ENCODE data around the gene CCDC169.
"Not testable (repeated sequence)": the region's sequence is repeated elsewhere in the genome, so short reads cannot be mapped to it uniquely, and the experiment has no call there.

Gene CCDC169

DNA sequence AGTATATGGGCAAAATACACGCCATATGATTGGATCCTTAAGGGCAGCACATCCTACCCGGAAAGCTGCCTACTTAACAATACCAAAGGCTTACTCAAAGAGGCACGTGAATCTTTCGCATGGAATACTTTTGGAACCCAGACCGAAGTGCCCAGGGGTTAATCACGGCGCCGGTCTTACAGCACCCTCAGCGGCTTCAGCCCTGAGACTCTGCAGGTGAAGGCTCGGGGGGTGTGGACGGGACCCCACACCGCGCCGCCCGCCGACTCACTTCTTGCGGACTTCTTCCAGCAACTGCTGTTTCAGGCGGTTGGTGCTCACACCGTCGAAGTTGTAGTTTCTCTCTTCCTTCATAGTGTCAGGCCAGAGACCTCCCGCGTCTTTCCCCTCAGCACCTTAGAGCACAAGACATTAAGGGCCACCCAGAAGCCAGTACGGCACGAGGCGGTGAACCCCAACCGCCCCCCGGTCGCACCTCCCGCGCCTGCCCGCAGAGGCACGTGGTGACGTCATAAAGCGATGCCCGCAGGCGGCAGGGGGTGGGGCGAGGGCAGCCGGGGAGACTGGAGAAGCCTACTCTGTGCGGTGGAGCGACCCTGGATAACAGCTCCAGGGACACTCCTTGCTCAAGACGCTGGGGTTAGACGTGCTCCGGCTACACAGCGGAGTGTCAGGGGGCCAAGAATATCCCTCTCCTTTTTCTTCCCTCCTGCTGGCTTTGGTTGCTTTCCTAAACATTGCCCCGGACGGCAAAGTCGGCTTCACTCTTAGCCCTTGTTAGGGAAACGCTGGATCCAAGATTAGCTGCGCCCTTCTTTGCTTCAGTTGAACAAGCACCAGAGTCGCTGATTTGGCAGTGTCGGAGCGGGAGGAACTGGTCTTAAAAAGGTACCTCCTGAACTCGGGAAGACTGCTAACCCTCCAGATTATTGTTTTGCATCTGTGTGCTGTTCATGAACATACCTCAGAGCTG is at the start of gene CCDC169:
Gene CCDC169 (minus strand): TSS at position 449 of the 973 bp plus-strand sequence. CDS start 95 bp downstream, at position 354.
- peaks cover 39% of the 10 kb centered on the region for H3K27me3 Mint-ChIP-seq
- H3K9me3 Mint-ChIP-seq: no peaks in the 10 kb centered on the region
- H3K4me1 Mint-ChIP-seq: peaks cover 19% of the 10 kb centered on the region
- CTCF ChIA-PET: interaction anchor here (1.0 kb wide), 1 partner anchor 14 kb away, joined by 4 read pairs; no protein-coding TSS in a partner anchor
- H3K4me3 Mint-ChIP-seq: peak within 1 kb of the TSS; percentile 79
- peak; percentile 79 for DNase-seq
- H3K36me3 Mint-ChIP-seq: peaks cover 1% of the 10 kb centered on the region
- H3K27ac Mint-ChIP-seq: no peak within 1 kb of the TSS

DNA sequence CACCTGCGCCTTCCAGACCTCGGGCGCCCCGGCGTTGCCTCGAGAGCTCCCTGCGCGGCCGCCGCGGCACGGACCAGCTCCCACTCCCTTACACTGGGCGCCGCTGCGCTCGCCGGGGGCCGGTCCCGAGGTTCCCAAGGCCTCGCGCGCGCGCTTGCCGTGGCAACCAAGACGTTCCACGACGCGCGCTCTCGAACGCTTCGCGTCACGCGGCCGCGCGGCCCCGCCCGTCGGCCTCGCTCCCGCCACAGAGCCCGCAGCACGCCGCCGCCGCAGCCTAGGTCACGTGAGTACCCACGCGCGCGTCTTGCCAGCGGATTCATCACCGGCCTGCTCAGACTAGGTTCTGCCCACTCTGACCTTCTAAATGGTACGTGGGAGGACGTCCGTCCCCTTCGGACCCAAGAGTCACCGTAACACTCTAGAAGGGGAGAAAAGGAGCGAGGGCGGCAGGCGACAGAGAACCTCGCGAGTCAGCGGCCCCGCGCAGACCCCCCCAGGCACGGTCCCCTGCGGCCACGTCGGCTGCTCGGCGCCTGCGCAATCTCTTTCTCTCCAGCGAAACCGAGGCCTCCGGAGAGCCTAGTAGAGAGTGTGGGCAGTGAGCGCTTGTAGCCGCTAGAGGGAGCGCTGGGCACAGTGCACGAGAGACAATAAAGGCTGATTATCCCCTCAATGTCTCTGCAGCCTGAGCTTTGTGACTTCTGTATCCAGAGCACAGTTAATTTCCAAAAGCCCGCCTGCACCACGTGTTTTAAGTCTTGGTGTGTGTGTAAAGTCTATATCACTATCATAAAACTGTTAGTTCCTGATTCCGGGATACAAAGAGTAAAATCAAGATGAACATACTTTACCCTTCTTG is 48.8 kb upstream of the CCDC169 start, which contains the start of gene SPART:
Gene SPART (minus strand): TSS at position 173 of the 862 bp plus-strand sequence. CDS start 10,564 bp downstream, outside the sequence.
- no peaks in the 10 kb centered on the region for H3K9me3 Mint-ChIP-seq
- DNase-seq: peak; percentile 93
- peaks cover 7% of the 10 kb centered on the region for H3K27me3 Mint-ChIP-seq
- CTCF ChIA-PET: interaction anchor here (0.6 to 2.2 kb wide), 20 partner anchors 9 to 670 kb away, joined by 3 to 16 read pairs (median 4); no protein-coding TSS in a partner anchor
- H3K4me3 Mint-ChIP-seq: peak within 1 kb of the TSS; percentile 87
- no peaks in the 10 kb centered on the region for H3K36me3 Mint-ChIP-seq
- peaks cover 23% of the 10 kb centered on the region for H3K4me1 Mint-ChIP-seq
- H3K27ac Mint-ChIP-seq: peak within 1 kb of the TSS; percentile 96

DNA sequence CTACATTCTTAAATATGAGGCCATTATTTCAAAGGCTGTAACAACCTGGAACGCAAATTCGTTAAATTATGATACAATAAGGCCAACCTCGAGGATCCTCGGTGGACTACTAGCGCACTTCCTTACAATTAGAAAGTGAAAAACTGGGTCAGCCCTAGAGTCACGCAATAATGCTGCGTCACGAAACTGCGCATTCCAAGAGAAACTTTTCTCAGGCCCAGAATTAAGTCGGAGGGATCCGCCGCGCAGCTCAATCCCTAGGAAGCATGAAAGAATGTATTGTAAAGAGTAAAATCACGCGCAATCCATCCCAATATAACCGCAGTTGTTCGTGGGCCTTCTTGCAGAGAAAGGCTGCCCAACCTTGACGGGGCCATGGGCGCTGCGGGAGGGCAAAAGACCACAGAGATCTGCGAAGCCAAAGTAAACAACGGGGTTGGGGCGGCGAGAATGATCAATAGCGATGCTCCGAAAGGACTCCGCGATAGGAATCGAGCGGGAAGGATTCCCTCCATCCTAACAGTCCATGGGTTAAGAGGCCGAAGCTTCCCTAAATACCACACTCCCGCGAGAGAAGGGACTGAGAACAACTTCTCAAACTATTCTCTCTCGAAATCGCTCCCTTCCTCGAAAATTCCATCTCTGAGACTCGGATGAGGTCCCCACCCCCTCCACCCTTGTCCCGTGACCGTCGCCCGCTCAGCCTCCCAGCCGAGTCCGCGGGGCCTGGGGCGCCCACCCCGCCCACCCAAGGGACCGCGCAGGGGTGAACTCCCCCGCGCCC is 48.0 kb upstream of the CCDC169 start:
- peaks cover 23% of the 10 kb centered on the region for H3K4me1 Mint-ChIP-seq
- H3K4me3 Mint-ChIP-seq: peak overlapping the region; percentile 87
- peak; percentile 59 for DNase-seq
- peak overlapping the region; percentile 96 for H3K27ac Mint-ChIP-seq
- no peaks in the 10 kb centered on the region for H3K36me3 Mint-ChIP-seq
- CTCF ChIA-PET: interaction anchor here (1.0 to 1.8 kb wide), 3 partner anchors 24 to 108 kb away, joined by 3 to 6 read pairs (median 5); no protein-coding TSS in a partner anchor
- no peaks in the 10 kb centered on the region for H3K9me3 Mint-ChIP-seq
- peaks cover 7% of the 10 kb centered on the region for H3K27me3 Mint-ChIP-seq

DNA sequence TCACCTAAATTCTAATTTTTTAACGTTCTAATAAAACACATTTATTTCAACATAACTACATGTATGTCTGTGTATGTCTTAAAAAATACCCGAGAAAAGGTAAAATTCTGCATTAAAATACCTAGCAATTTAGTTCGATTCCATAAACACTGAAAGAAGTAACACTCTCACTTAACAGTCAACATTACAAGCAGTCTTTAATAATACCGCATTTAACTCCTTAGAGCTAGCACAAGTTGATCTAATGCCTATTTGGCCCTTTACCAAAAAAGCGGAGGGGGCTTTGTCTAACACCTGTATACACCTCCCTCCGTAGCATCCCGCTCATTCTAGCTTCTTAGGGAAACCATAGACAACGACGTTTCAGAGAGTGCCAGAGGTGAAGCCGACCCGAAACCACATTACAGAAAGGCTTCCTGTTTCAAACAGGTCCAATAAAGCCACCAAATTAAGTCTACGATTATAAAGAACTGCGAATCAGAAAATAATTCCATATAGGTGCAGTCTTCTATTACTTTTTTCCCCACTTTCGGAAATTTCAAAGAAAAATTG is 47.3 kb upstream of the CCDC169 start:
- H3K27me3 Mint-ChIP-seq: peaks cover 7% of the 10 kb centered on the region
- peak; percentile 44 for DNase-seq
- H3K4me3 Mint-ChIP-seq: peak overlapping the region; percentile 87
- peaks cover 23% of the 10 kb centered on the region for H3K4me1 Mint-ChIP-seq
- H3K27ac Mint-ChIP-seq: peak overlapping the region; percentile 96
- H3K9me3 Mint-ChIP-seq: no peaks in the 10 kb centered on the region
- CTCF ChIA-PET: interaction anchor here (1.0 to 1.8 kb wide), 2 partner anchors 75 to 109 kb away, joined by 3 to 6 read pairs; no protein-coding TSS in a partner anchor
- H3K36me3 Mint-ChIP-seq: no peaks in the 10 kb centered on the region

DNA sequence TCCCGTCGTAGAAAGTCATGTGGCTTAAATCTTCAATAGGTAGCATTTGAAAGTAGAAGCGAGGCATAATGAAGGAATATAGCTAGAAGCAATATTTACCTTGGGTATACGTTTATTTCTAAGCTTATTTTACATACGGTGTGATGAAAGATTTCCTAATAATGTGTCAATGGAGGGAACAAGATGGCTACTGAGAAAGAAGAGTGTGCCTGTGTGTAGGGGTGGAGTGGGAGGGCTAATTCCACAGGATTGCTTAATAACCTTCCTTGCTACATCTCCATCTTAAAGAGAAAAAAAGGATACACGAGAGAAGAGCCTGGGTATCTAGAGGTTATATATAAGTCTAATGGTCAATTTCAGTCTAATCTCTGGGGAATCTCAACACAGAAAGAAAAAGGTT is 46.6 kb upstream of the CCDC169 start:
- H3K4me1 Mint-ChIP-seq: peaks cover 25% of the 10 kb centered on the region
- H3K36me3 Mint-ChIP-seq: no peaks in the 10 kb centered on the region
- CTCF ChIA-PET: interaction anchor here (0.9 kb wide), 1 partner anchor 75 kb away, joined by 4 read pairs; no protein-coding TSS in a partner anchor
- peaks cover 7% of the 10 kb centered on the region for H3K27me3 Mint-ChIP-seq
- no peak overlapping the region for H3K27ac Mint-ChIP-seq
- H3K4me3 Mint-ChIP-seq: peak overlapping the region; percentile 19
- no peak for DNase-seq
- H3K9me3 Mint-ChIP-seq: no peaks in the 10 kb centered on the region

DNA sequence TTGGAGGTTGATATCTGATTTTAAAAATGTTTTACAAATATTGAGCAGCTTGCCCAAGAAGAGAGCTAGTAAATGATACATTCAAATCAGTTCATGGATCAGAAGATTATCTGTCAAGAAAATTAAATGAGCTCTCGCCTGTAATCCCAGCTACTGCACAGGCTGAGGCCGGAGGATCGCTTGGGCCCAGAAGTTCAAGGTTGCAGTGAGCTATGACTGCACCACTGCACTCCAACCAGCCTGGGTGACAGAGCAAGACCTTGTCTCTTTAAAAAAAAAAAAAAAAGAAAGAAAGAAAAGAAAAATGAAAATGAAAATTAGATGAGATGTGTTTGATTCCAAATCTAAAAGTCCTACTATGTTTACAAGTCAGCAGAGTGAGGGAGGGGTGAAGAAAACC is 46.2 kb upstream of the CCDC169 start:
- H3K4me1 Mint-ChIP-seq: peaks cover 29% of the 10 kb centered on the region
- CTCF ChIA-PET: interaction anchor here (0.9 kb wide), 1 partner anchor 76 kb away, joined by 4 read pairs; no protein-coding TSS in a partner anchor

DNA sequence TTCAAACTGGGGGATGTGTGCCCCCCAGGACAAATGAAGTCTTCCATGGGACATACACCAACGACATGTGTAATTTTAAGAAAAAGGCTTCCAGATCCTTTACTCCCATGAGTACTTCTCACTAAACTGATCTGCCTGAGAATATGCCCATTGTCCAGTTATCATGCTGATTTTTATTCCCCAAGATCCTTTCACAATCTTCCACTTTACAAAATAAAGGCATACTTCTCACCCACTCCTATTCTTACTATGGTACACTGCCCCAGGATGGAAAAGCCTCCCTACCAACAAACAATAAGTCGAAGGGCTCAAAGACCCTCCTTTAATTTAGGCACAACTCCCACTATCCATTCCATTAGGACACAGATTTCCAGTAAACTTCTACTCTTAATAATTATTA is 45.1 kb upstream of the CCDC169 start:
- H3K27ac Mint-ChIP-seq: no peak overlapping the region
- CTCF ChIA-PET: no interaction called here
- H3K4me3 Mint-ChIP-seq: no peak overlapping the region
- no peaks in the 10 kb centered on the region for H3K9me3 Mint-ChIP-seq
- H3K27me3 Mint-ChIP-seq: peaks cover 7% of the 10 kb centered on the region
- no peaks in the 10 kb centered on the region for H3K36me3 Mint-ChIP-seq
- no peak for DNase-seq
- peaks cover 31% of the 10 kb centered on the region for H3K4me1 Mint-ChIP-seq

More for the DNA sequence above, 46.2 kb upstream of the CCDC169 start:
- H3K27me3 Mint-ChIP-seq: peaks cover 7% of the 10 kb centered on the region
- H3K27ac Mint-ChIP-seq: no peak overlapping the region
- no peak overlapping the region for H3K4me3 Mint-ChIP-seq
- no peaks in the 10 kb centered on the region for H3K9me3 Mint-ChIP-seq
- no peaks in the 10 kb centered on the region for H3K36me3 Mint-ChIP-seq
- DNase-seq: no peak

DNA sequence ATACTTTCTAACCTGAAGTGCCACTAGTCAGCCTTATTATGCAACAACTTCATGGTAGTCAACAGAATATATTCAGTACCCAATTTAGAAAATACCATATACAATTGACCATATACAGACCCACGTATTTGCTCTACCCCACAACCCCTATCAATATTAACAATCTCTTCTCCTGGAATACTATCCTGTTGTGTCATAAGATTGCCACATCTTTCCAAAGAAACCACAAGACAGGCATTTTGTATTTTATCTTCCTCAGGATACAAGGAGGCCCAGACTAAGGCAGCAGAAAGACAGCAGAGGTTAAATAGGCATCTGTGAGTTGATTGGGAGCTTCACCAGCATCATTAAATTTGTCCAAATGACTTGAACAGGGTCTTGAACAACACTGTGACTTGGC is 44.1 kb upstream of the CCDC169 start:
- DNase-seq: no peak
- Mint-ChIP-seq H3K4me1 (peaks cover 33% of the 10 kb centered on the region), H3K9me3 (no peaks in the 10 kb centered on the region), H3K27ac (no peak overlapping the region), H3K4me3 (no peak overlapping the region), H3K36me3 (peaks cover 2% of the 10 kb centered on the region), H3K27me3 (peaks cover 7% of the 10 kb centered on the region)
- CTCF ChIA-PET: no interaction called here

DNA sequence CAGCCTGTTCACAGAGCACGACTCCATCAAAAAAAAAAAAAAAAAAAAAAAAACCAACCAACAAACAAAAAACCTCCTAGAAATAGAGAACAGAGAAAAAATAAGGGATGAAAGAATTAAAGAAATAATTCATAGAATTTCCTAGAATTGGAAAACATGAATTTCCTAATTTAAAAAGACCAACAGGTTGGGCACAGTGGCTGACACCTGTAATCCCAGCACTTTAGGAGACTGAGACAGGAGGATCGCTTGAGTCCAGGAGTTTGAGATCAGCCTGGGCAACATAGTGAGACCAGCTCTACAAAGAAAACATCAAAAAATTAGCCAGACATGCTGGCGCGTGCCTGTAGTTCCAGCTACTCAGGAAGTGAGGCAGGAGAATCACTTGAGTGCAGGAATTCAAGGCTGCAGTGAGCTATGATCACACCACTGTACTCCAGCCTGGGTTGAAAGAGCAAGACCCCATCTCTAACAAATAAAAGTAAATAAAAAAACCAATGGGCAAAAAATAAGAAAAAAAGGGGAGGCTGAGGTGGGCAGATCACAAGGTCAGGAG is 42.1 kb upstream of the CCDC169 start:
- peaks cover 3% of the 10 kb centered on the region for H3K27me3 Mint-ChIP-seq
- CTCF ChIA-PET: no interaction called here

DNA sequence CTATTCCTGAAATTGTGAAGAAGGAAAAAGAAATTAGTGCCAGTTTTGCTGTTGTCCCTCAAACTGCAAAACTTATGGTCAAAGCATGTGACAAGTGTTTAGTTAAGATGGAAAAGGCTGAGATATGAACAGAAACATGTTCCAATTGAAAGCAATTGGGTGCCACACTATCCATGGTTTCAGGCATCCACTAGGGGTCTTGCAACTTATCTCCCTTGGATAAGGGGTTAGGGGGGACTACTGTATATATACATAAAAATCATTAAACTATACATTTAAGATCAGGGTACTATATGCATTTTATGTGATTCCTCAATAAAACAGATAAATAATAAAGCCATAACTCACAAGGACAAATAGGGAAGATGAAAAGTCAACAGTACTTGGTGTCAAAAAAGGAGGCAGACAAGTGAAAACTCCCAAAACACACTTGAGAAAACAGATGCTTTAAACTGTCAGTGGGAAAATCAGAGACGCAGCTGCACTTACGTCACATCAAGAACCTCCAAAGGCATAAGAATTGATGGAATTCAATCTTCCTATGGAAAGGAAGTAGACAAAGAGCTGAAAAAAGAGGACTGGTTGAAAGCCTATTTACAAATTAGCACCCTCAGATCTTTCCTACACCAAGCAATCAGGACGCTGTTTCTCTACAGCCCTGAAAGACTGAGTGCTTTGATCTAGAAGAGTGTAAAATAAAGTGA is 40.5 kb upstream of the CCDC169 start:
- Mint-ChIP-seq H3K27ac (no peak overlapping the region), H3K36me3 (peaks cover 7% of the 10 kb centered on the region), H3K4me3 (no peak overlapping the region), H3K9me3 (no peaks in the 10 kb centered on the region), H3K27me3 (no peaks in the 10 kb centered on the region), H3K4me1 (peaks cover 29% of the 10 kb centered on the region)
- CTCF ChIA-PET: no interaction called here
- DNase-seq: no peak

More for the DNA sequence above, 42.1 kb upstream of the CCDC169 start:
- Mint-ChIP-seq H3K9me3 (no peaks in the 10 kb centered on the region), H3K4me1 (peaks cover 36% of the 10 kb centered on the region), H3K4me3 (no peak overlapping the region), H3K36me3 (peaks cover 5% of the 10 kb centered on the region), H3K27ac (no peak overlapping the region)
- DNase-seq: no peak

DNA sequence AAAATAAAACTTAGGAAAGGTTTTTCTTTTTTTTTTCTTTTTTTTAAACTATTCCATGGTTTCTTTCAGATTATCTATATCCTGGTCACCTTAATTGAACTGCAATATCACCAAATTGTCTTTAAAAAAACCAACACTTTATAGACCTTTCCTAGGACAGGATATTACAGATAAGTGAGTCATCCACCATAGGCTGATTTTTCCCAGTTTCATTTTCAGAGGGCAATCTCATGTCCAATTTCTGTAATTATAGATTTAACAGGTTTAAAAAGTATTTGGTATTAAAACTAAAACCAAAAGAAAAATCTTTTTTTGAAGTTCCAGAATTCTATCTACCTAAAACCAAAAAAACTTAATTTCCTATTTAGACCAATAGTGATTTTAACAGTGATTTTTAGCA is 35.4 kb upstream of the CCDC169 start:
- Mint-ChIP-seq H3K9me3 (no peaks in the 10 kb centered on the region), H3K27ac (no peak overlapping the region), H3K36me3 (peaks cover 24% of the 10 kb centered on the region), H3K4me1 (peaks cover 22% of the 10 kb centered on the region), H3K4me3 (no peak overlapping the region), H3K27me3 (no peaks in the 10 kb centered on the region)
- CTCF ChIA-PET: no interaction called here
- no peak for DNase-seq

DNA sequence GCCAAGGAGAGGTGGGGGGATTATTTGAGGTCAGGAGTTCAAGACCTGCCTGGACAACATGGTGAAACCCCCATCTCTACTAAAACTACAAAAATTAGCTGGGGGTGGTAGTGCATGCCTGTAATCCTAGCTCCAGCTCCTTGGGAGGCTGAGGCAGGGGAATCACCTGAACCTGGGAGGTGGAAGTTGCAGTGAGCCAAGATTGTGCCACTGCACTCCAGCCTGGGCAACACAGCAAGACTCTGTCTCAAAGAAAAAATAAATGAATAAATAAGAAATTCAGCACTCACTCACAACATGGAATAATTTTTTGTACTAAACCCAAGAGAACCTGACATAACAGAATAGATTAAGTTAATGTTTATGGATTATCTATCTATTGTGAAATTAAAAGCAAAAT is 34.6 kb upstream of the CCDC169 start:
- H3K27ac Mint-ChIP-seq, H3K4me3 Mint-ChIP-seq, CTCF ChIA-PET, H3K27me3 Mint-ChIP-seq, DNase-seq, H3K9me3 Mint-ChIP-seq: not testable (repeated sequence)
- Mint-ChIP-seq H3K4me1 (peaks cover 20% of the 10 kb centered on the region), H3K36me3 (peaks cover 29% of the 10 kb centered on the region)

All from activated naive CD4-positive, alpha-beta T cell treated with anti-CD3 and anti-CD28 coated beads, Interleukin-2, amount 10 ng/mL, durations not matched to agents 7 days and 5 days (primary cell).